SK-N-SH treated with all-trans-retinoic acid at 6 μM for 48 hours (cell line): Measurements from ENCODE around the gene KDM5C.

ENCODE experiments used
- ATAC-seq: fragments of 200-7000 bp; cut with Tn5 transposase; 3 replicates; pipeline ENCODE4 v1.9.1; 2020; ENCODE audit warnings: mild to moderate bottlenecking, moderate library complexity
- ARNTL ChIP-seq: fragments of 450-650 bp; formaldehyde crosslinking; IDR thresholded peaks from 2 replicates; pipeline ENCODE4 v1.5.0; 2020; ENCODE audit warnings: low read depth, mild to moderate bottlenecking, moderate library complexity, borderline replicate concordance
- GLIS3 ChIP-seq: fragments of 250-450 bp; sonication (Bioruptor Pico); IDR thresholded peaks from 2 replicates; pipeline ENCODE4 v1.5.0; 2020; ENCODE audit warnings: mild to moderate bottlenecking, moderate library complexity
- ISL1 ChIP-seq: fragments of 250-450 bp; sonication (Bioruptor Pico); IDR thresholded peaks from 2 replicates; pipeline ENCODE4 v2.1.2; 2022; ENCODE audit warnings: mild to moderate bottlenecking, moderate library complexity
- OSR1 ChIP-seq: fragments of 250-450 bp; sonication (Bioruptor Pico); IDR thresholded peaks from 2 replicates; pipeline ENCODE4 v1.8.0; 2022; ENCODE audit warnings: moderate library complexity, mild to moderate bottlenecking, inconsistent platforms
- SNAI2 ChIP-seq: fragments of 250-450 bp; sonication (Bioruptor Pico); IDR thresholded peaks from 2 replicates; pipeline ENCODE4 v1.5.0; 2020; ENCODE audit warnings: mild to moderate bottlenecking, moderate library complexity
- TCF4 ChIP-seq: fragments of 250-450 bp; sonication (Bioruptor Pico); IDR thresholded peaks from 2 replicates; pipeline ENCODE4 v1.8.0; 2021; ENCODE audit warnings: mild to moderate bottlenecking, moderate library complexity, borderline replicate concordance
- TOX ChIP-seq: fragments of 250-450 bp; sonication (Bioruptor Pico); IDR thresholded peaks from 2 replicates; pipeline ENCODE4 v1.8.0; 2021; ENCODE audit warnings: mild to moderate bottlenecking, moderate library complexity, borderline replicate concordance
- ZC3H10 ChIP-seq: fragments of 250-450 bp; sonication (Bioruptor Pico); IDR thresholded peaks from 2 replicates; pipeline ENCODE4 v1.5.1; 2021; ENCODE audit warnings: mild to moderate bottlenecking, moderate library complexity
- ZFP3 ChIP-seq: fragments of 250-450 bp; sonication (Bioruptor Pico); IDR thresholded peaks from 2 replicates; pipeline ENCODE4 v1.5.0; 2020; ENCODE audit warnings: mild to moderate bottlenecking, moderate library complexity
- ZNF565 ChIP-seq: fragments of 450-650 bp; formaldehyde crosslinking; conservative IDR thresholded peaks from 2 replicates; pipeline ENCODE4 v1.5.0; 2020; ENCODE audit warnings: low read depth, mild to moderate bottlenecking, moderate library complexity
- ZNF70 ChIP-seq: fragments of 450-650 bp; formaldehyde crosslinking; IDR thresholded peaks from 2 replicates; pipeline ENCODE4 v1.5.0; 2020; ENCODE audit warnings: mild to moderate bottlenecking, moderate library complexity
- ZNF8 ChIP-seq: fragments of 450-650 bp; formaldehyde crosslinking; IDR thresholded peaks from 2 replicates; pipeline ENCODE4 v1.5.0; 2020; ENCODE audit warnings: mild to moderate bottlenecking, moderate library complexity
- TF ChIP-seq, protein P1 (sequence below): fragments of 250-450 bp; sonication (Bioruptor Pico); IDR thresholded peaks from 2 replicates; pipeline ENCODE4 v1.5.1; 2020; ENCODE audit warnings: low read depth, mild to moderate bottlenecking, moderate library complexity
- TF ChIP-seq, protein P2 (sequence below): fragments of 250-450 bp; sonication (Bioruptor Pico); IDR thresholded peaks from 2 replicates; pipeline ENCODE4 v1.8.0; 2021; ENCODE audit warnings: low read depth, mild to moderate bottlenecking, moderate library complexity, borderline replicate concordance
- TF ChIP-seq, protein P3 (sequence below): fragments of 250-450 bp; sonication (Bioruptor Pico); IDR thresholded peaks from 2 replicates; pipeline ENCODE4 v1.5.1; 2021; ENCODE audit warnings: mild to moderate bottlenecking, moderate library complexity
- TF ChIP-seq, protein P4 (sequence below): fragments of 250-450 bp; sonication (Bioruptor Pico); IDR thresholded peaks from 2 replicates; pipeline ENCODE4 v1.5.0; 2020; ENCODE audit warnings: mild to moderate bottlenecking, moderate library complexity

The KDM5C gene

DNA sequence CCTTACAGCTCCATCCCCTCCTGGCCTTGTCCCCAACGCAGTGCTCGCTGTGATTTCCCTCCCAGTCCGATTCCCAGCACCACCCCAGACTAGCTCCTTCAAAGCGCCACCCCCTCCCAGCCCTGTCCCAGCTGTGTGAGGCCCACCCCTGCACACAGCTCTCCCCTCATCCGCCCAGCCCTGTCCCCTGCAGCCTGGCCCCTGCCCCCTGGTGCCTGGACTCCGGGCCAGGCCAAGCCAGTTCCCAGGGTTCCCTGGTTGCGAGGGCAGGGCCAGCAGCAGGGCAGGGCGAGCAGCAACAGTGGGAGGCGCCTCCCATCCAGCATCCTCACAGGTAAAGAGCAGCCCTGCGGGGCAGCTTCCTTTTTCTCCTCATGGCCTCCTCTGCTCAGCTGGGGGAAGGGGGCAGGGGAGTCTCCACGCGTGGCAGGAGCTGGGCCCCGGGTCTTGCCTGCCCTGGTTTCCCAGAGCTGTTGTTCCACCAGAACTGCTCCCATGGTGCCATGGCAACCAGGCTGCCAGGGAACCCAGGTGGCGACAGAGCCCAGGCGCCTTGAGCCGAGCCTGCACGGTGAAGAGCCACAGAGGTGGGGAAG is 31.5 kb upstream of the KDM5C start:
- no peak for ATAC-seq
- TF ChIP-seq TOX (CRISPR knock-in tag) = no peak
- TF ChIP-seq TCF4 (CRISPR knock-in tag) = no peak
- no peak for TF ChIP-seq ZNF70
- TF ChIP-seq ZNF8 (CRISPR knock-in tag) = no peak
- TF ChIP-seq, protein P1, sequence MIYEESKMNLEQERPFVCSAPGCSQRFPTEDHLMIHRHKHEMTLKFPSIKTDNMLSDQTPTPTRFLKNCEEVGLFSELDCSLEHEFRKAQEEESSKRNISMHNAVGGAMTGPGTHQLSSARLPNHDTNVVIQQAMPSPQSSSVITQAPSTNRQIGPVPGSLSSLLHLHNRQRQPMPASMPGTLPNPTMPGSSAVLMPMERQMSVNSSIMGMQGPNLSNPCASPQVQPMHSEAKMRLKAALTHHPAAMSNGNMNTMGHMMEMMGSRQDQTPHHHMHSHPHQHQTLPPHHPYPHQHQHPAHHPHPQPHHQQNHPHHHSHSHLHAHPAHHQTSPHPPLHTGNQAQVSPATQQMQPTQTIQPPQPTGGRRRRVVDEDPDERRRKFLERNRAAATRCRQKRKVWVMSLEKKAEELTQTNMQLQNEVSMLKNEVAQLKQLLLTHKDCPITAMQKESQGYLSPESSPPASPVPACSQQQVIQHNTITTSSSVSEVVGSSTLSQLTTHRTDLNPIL (CRISPR knock-in tag) = no peak
- TF ChIP-seq GLIS3 (CRISPR knock-in tag) = no peak
- no peak for TF ChIP-seq ZNF565 (CRISPR knock-in tag)
- no peak for TF ChIP-seq OSR1 (CRISPR knock-in tag)
- TF ChIP-seq, protein P2, sequence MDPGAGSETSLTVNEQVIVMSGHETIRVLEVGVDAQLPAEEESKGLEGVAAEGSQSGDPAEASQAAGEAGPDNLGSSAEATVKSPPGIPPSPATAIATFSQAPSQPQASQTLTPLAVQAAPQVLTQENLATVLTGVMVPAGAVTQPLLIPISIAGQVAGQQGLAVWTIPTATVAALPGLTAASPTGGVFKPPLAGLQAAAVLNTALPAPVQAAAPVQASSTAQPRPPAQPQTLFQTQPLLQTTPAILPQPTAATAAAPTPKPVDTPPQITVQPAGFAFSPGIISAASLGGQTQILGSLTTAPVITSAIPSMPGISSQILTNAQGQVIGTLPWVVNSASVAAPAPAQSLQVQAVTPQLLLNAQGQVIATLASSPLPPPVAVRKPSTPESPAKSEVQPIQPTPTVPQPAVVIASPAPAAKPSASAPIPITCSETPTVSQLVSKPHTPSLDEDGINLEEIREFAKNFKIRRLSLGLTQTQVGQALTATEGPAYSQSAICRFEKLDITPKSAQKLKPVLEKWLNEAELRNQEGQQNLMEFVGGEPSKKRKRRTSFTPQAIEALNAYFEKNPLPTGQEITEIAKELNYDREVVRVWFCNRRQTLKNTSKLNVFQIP (CRISPR knock-in tag) = no peak

DNA sequence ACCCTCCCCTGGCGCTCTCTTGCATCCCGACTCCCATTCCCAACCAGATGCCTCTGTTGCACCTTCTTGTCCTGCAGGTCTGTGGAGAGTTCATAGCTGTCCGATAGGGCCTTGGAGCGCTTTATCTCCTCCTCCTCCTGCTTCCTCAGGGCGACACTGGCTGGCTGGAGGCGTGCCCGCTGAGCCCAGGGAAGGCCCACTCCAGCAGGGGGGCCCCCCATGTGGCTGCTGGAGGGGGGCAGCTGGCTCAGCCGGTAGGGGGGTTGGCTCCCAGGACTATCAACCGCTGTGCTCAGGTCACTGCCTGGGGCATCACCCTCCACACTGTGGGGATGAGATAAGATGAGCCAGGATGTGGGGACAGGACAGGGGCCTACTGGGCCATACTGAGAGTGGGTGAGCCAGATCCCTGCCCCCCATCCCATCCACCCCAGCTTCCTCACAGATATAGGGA is 30.8 kb upstream of the KDM5C start:
- TF ChIP-seq OSR1 (CRISPR knock-in tag) (no peak), SNAI2 (CRISPR knock-in tag) (no peak), ZC3H10 (CRISPR knock-in tag) (no peak), ISL1 (no peak), ZNF70 (no peak), ARNTL (CRISPR knock-in tag) (no peak), TCF4 (CRISPR knock-in tag) (no peak)
- TF ChIP-seq, protein P1 (CRISPR knock-in tag) = no peak
- TF ChIP-seq, protein P2 (CRISPR knock-in tag) = no peak
- TF ChIP-seq, protein P3, sequence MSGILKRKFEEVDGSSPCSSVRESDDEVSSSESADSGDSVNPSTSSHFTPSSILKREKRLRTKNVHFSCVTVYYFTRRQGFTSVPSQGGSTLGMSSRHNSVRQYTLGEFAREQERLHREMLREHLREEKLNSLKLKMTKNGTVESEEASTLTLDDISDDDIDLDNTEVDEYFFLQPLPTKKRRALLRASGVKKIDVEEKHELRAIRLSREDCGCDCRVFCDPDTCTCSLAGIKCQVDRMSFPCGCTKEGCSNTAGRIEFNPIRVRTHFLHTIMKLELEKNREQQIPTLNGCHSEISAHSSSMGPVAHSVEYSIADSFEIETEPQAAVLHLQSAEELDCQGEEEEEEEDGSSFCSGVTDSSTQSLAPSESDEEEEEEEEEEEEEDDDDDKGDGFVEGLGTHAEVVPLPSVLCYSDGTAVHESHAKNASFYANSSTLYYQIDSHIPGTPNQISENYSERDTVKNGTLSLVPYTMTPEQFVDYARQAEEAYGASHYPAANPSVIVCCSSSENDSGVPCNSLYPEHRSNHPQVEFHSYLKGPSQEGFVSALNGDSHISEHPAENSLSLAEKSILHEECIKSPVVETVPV (CRISPR knock-in tag) = no peak
- TF ChIP-seq, all 23 proteins: peak for 0
- no peak for ATAC-seq

DNA sequence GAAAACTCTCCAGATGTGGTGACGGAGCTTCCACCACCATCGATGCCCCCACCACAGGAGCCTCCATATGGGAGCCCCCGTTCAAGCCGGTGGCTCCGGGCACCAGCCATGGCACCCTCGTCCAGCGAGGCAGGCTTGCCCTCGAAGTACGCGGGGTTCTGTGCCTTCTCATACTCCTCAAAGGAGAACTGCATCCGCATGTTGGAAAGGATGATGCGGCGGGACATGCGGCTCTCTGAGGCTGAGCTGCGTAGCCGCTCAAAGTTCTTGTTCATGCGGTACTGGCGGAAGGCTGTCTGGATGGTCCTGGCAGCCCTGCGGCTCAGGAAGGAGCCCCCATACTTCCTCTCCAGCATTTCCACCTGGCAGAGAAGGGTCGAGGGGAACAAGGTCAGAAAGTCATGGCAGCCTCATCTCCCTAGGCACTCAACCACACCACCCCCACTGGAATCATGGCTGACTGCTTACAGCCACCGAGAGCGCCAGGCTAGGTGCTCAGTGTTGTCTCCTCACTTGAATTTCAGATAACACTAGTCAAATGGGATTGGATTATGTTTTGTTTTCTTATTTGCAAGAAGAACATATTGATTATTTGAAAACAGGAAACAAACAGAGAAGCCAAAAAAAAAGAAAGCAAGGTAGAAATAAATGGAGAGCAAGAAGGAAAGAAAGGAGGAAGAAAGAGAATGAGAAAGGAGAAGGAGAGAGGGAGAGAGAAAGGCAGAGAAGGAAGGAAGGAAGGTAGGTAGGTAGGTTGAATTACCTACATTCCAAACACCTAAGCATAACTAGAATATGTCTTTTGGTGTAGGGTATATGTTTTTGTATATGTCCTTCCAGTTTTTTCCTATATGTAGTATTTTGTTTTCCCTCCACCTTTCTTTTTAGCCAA is 29.8 kb upstream of the KDM5C start:
- ATAC-seq = no peak
- TF ChIP-seq ZFP3 (CRISPR knock-in tag) (no peak), ISL1 (no peak), GLIS3 (CRISPR knock-in tag) (no peak), ZNF70 (no peak), TCF4 (CRISPR knock-in tag) (no peak)
- TF ChIP-seq, protein P3 (CRISPR knock-in tag) = no peak
- TF ChIP-seq, protein P4, sequence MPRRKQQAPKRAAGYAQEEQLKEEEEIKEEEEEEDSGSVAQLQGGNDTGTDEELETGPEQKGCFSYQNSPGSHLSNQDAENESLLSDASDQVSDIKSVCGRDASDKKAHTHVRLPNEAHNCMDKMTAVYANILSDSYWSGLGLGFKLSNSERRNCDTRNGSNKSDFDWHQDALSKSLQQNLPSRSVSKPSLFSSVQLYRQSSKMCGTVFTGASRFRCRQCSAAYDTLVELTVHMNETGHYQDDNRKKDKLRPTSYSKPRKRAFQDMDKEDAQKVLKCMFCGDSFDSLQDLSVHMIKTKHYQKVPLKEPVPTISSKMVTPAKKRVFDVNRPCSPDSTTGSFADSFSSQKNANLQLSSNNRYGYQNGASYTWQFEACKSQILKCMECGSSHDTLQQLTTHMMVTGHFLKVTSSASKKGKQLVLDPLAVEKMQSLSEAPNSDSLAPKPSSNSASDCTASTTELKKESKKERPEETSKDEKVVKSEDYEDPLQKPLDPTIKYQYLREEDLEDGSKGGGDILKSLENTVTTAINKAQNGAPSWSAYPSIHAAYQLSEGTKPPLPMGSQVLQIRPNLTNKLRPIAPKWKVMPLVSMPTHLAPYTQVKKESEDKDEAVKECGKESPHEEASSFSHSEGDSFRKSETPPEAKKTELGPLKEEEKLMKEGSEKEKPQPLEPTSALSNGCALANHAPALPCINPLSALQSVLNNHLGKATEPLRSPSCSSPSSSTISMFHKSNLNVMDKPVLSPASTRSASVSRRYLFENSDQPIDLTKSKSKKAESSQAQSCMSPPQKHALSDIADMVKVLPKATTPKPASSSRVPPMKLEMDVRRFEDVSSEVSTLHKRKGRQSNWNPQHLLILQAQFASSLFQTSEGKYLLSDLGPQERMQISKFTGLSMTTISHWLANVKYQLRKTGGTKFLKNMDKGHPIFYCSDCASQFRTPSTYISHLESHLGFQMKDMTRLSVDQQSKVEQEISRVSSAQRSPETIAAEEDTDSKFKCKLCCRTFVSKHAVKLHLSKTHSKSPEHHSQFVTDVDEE (CRISPR knock-in tag) = no peak
- TF ChIP-seq, all 23 proteins: peak for 0
